Head of caudate nucleus (tissue), 42 donors: ENCODE data around the gene POLR3H.

Experiments
- DNase-seq, 42 donors: peaks; one replicate each; pipeline versions ENCODE4 v3.0.0 to v3.0.0-alpha.2; 2020 to 2021; ENCODE audit warnings: mixed read lengths in 7 of 42
- intact Hi-C: fragments of 100-400 bp; cut with DNase I; formaldehyde crosslinking; loops from one replicate; pipeline ENCODE4 v1.15.0; 2022

The POLR3H gene

GRCh38 chr22:41525450-41526225, 18.6 kb downstream of the POLR3H start:
- intact Hi-C loops: loop anchor here (5.0 to 10.0 kb wide), 2 partner anchors 123 to 601 kb away; no protein-coding TSS in a partner anchor
- no peak for DNase-seq

- DNase-seq: peak in 41 of 42 donors; percentile 39 to 88 (median 72)
- intact Hi-C loops: loop anchor here (5.0 to 10.0 kb wide), 2 partner anchors 123 to 600 kb away; no protein-coding TSS in a partner anchor
These were observed 19.3 kb downstream of the POLR3H start for GRCh38 chr22:41524809-41525449.

- intact Hi-C loops: loop anchor here (10.0 kb wide), 1 partner anchor 599 kb away; no protein-coding TSS in a partner anchor
- peak in 11 of 42 donors; percentile 34 to 76 (median 57) for DNase-seq
These were observed 20.0 kb downstream of the POLR3H start for GRCh38 chr22:41524251-41524661.

GRCh38 chr22:41523464-41524221, 20.6 kb downstream of the POLR3H start:
- DNase-seq: no peak
- intact Hi-C loops: loop anchor here (10.0 kb wide), 1 partner anchor 599 kb away; no protein-coding TSS in a partner anchor

GRCh38 chr22:41522813-41523212, 21.5 kb downstream of the POLR3H start:
- DNase-seq: no peak
- intact Hi-C loops: loop anchor here (10.0 kb wide), 1 partner anchor 598 kb away; no protein-coding TSS in a partner anchor

- intact Hi-C loops: loop anchor here (10.0 kb wide), 1 partner anchor 596 kb away; no protein-coding TSS in a partner anchor
- no peak for DNase-seq
These were observed 23.1 kb downstream of the POLR3H start for GRCh38 chr22:41521126-41521525.

GRCh38 chr22:41518048-41518347, 26.3 kb downstream of the POLR3H start:
- intact Hi-C loops: no loop called here
- DNase-seq: no peak

GRCh38 chr22:41517172-41518047, 26.9 kb downstream of the POLR3H start:
- peak in 41 of 42 donors; percentile 71 to 97 (median 89) for DNase-seq
- intact Hi-C loops: no loop called here

- peak in 1 of 42 donors; percentile 28 for DNase-seq
- intact Hi-C loops: no loop called here
These were observed 27.8 kb downstream of the POLR3H start for GRCh38 chr22:41516462-41516861.

GRCh38 chr22:41513391-41513790, 30.9 kb downstream of the POLR3H start:
- intact Hi-C loops: no loop called here
- DNase-seq: peak in 35 of 42 donors; percentile 42 to 85 (median 64)

GRCh38 chr22:41512421-41513194, 31.7 kb downstream of the POLR3H start:
- intact Hi-C loops: no loop called here
- DNase-seq: peak in 1 of 42 donors; percentile 31

GRCh38 chr22:41511521-41511968, 32.7 kb downstream of the POLR3H start:
- no peak for DNase-seq

GRCh38 chr22:41508770-41509170, 35.5 kb downstream of the POLR3H start:
- intact Hi-C loops: no loop called here
- DNase-seq: peak; percentile 72 to 96 (median 86)

More at GRCh38 chr22:41511521-41511968, 32.7 kb downstream of the POLR3H start:
- intact Hi-C loops: no loop called here

- peak in 3 of 42 donors; percentile 33 to 43 (median 38) for DNase-seq
- intact Hi-C loops: no loop called here
These were observed 36.8 kb downstream of the POLR3H start for GRCh38 chr22:41507330-41508063.

- intact Hi-C loops: no loop called here
- no peak for DNase-seq
These were observed 38.6 kb downstream of the POLR3H start for GRCh38 chr22:41505511-41506220.

- intact Hi-C loops: no loop called here
- no peak for DNase-seq
These were observed 39.5 kb downstream of the POLR3H start for GRCh38 chr22:41504816-41505215.
